ENCODE results near the gene ARHGEF12.

Gene ARHGEF12

DNA sequence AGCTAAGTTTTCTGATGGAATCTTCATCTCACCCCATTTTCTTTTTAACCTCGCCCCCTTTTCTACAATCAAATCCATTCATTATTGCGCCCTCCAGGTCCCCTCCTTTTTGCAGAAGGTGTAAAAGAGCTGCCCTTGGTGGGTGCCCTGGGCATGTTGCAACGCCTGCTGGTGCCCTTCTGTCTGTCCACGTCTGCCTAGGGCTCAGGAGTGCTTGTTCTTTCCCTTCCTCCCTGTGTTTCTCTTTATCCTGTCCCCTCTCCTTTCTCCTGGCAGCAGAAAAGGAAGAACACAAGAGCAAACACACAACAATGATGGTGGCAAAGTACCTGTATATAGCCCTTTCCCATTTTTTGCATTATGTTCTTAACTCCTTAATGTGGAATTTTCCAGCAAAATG, 17.3 kb upstream of the ARHGEF12 start:
- no peak for DNase-seq

DNA sequence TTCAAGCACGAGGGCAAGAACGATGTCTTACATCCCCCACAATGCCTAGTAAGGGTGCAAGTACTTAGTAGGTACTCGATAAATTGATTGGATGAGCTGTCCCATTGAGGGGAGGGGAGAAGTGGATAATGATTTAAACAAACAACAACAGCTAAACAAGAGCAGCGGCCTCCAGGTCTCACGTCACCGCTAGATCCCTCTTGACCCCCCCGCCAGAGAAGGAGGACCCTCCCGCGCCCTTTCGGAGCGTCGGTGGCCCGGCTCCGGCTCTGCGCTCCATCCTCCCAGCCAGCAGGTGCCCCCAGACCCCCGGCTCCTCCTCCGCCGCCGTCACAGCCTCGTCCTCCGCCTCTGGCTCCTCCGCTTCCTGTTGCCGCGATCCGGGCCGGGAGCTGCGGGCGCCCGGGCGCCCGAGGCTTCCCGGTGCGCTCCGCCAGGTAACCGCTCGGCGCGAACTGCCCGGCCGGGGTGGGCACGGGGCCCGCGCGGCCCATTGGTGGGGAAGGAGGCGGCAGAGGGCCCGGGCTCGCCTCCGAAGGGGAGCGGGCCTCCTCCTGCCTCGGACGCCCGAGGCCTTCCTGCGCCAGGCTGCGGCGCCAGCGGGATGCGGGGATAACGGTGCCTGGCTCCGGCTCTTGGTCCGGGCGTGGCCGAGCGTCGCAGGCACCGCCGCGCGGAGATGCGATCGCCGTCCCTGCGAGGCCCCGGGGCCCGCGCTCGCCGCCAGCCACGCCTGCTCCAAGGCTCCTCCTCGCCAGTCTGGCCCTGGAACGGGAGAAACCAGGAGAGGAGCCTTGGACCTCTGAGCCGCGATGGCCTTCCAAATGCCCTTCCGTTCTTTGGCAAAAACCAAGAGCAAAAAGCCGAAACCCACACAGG, 11.0 kb upstream of the ARHGEF12 start, which contains the start of gene TLCD5:
TLCD5 (plus strand) TSS at position 368 of the 879 bp plus-strand sequence. CDS start 2,143 bp downstream, outside the sequence.
- DNase-seq, result peak; percentile 61

DNA sequence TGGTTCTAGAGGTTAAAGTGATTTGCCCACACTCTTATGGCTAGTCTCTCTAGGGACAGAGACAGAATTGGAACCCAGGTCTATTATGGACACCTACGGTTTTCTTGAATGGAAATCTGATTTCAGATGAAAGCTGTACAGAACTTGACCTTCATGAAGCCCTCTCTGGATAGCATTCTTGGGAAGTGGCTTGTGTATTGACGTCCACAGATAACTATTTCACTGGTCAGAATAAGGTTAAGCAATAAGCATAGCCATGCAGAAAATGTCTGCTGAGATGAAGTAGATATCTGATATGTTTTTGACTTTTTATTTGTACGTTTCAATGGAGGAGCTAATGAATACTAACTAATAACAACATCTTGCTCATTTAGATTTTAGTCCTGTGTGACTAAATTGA, 10.0 kb upstream of the ARHGEF12 start:
- DNase-seq, result no peak

DNA sequence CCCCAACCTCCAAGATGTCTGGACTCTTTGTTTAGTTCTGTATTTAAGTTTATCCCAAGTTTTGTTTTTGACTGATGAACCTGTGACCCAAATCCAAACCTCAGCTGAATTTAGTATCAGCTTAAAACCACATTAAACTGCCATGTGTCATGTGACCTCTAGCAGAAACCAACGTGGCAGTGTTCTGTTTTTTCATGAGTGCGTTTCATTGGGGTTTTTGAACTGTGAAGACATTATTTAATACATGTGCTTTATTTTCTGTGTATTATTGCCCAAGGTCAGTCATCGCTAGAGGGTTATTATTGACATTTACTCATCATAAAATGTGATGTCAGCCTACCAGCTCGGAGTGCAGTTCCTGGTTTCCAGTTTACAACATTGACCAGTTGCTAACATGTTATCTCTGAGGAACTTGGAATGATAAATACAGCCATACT, 9.3 kb upstream of the ARHGEF12 start:
- no peak for DNase-seq

DNA sequence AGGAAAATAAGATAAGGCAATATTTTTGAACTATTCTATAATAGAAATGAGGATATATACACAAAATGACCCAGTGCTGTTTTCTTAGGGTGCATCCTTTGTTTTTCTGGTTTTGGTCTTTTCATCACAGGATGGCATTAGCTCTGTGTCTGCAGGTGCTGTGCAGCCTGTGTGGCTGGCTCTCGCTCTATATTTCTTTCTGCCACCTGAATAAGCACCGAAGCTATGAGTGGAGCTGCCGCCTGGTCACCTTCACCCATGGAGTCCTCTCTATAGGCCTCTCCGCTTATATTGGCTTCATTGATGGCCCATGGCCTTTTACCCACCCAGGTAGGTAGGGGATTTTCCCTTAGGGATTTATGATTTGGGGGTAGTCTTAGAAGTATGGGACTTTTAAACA, 8.9 kb upstream of the ARHGEF12 start:
- DNase-seq, result no peak

DNA sequence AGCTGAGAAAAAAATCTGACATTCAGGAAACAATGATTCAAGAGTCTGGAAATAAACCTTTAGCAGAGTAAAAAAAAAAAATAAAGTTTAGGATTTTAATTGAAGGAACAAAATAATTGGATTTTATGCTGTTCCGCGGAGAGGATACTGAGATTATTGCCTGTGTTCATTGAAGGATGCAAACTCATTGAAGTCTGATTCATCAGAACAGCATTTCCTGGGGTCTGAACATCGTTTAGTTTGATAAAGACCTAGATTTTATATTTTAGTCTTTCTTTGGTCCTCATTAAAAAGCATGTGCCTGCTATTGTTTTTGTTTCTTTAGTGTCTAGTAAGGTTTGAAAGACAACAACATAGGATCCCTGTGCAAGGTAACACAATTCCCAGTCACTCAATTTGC, 6.7 kb upstream of the ARHGEF12 start:
- no peak for DNase-seq

DNA sequence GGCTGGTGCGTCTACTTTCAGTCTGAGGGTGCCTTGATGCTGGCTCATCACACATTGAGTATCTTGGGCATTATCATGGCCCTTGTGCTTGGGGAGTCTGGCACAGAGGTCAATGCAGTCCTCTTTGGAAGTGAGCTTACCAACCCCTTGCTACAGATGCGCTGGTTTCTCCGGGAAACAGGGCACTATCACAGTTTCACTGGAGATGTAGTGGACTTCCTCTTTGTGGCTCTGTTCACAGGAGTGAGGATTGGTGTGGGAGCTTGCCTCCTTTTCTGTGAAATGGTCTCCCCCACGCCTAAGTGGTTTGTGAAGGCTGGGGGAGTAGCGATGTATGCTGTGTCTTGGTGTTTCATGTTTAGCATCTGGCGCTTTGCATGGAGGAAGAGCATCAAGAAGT, 6.2 kb upstream of the ARHGEF12 start:
- no peak for DNase-seq

DNA sequence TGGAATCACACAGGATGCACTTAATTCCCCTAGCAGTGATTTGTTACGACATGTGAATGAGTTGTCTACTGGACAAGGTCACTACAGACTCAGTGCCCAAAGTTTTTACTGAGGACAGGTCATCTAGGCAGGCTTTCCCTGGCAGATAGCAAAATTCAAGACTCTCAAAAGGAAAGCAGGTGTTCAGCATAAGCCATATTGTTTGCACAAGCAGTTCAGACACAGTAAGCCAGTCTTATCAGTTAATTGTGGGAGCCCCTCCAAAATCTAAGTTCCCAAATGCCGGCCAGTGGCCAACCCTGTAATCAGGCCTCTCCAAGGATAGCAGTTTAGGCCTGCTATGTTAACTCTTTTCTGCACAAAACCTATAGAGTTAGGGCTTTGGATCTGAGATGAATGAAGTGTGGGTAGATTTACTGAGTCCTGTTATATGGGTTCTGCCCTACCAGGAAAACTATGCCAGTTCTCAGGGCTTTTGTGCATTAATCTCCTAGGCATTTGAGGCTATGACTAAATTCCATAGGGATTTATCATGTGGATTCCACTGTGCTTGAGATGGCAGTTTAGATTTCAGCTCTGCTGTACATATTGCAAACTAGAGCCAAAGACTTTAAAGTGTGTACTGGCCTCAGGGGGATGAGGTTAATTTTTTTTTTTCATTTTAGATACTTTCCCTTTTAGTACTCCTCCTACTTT, 4.8 kb upstream of the ARHGEF12 start:
- no peak for DNase-seq

DNA sequence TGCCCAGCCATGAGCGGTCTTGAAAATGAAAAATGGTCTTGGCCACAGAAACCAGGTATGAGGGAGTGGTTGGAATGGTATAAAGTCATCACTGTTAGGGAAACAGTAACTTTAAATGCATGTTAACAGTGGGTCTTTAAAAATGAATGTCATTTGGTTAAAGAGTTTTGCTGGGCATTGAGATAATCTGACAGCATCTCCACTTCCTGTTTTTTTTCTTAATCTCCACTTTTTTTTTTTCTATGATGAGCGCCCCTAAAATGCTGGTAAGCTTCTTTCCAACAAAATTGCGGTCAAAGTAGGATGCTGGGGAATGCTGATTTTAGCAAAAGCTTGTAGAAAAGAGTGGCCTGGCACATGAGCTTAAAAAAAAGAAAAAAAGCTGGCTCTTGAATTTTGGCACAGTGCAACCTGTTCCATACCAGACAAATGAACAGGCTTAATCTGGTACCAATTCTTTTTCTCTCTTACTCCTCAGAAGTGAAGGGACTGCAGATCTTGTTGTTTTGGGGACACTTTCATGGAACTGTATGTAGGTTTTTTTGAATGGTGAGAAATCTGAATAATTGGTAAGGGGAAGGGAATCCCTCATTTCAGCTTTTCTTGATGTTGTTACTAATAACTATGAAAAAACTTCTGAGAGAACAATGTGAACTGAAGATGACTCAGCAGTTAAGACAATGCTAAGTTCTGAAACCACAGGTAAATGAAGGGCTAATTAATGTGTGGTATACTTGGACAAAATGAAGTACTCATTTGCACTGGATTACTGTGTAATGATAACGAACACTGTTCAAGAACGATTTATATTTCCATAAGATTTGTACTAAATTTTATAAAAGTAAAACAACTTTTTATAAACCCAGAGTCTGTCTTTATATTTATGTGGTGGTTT, 3.1 kb upstream of the ARHGEF12 start:
- no peak for DNase-seq

DNA sequence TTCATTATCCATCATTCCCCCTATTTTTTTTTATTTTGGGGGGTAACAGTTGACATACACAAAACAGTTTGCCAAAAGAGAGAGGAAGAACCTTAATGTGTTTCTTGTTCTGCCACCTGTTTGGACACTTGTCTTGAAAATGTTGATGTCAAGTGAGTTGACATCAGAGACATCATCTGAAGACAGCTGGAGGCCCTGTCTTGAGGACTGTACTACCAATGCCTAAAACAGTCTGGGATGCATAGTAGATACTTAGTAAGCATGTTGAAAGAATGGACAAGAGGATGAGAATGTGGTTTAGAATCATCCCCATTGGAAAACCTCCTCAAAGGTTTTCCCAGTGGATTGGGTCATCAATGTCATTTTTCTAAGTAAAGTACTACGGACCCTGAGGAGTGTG, 2.4 kb upstream of the ARHGEF12 start:
- DNase-seq, result no peak

DNA sequence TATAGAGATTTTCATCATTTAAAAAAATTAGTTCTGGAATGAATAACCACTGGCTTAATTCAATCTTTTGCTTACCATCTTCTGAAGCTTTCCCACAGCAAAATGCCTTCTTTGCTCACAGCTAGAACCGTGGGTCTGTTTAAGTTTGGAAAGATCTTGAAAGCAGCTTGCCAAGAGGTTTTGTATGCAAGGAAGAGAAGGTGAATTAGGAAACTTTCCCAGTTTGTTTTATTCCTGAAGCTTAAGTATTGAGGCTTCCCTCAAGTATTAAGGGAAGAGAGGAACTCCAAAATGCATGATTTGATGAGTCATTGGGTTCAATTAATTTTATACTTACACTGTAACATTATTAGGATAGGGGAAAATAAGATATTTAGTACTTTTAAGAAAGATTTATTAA, 1.9 kb upstream of the ARHGEF12 start:
- DNase-seq, result no peak

DNA sequence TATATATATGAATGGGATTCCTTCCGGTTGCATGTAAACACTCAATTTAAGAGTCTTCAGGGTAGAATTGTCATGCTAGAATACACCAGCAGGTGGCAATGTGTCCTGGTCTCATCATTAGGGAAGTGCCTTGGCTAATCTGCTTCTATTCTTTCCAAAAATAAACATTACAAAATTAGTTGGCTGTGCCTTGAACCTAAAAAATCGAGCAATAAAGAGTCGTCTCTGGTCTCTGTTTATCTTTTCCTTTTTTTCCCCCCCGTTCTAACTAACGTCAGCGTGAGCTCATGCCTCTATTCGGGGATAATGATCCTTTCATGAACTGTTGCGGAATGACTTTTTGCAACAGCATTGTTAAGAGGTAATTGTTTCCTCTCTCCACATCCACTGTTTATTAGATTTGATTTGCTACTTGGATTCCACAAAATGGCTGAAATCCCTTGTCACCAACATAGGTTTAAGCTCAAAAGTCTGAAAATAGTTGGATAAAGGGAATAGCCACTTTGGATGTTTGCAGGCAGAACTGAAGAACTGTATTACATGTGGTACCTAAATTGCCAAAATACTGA, 1.2 kb upstream of the ARHGEF12 start:
- peak; percentile 55 for DNase-seq

DNA sequence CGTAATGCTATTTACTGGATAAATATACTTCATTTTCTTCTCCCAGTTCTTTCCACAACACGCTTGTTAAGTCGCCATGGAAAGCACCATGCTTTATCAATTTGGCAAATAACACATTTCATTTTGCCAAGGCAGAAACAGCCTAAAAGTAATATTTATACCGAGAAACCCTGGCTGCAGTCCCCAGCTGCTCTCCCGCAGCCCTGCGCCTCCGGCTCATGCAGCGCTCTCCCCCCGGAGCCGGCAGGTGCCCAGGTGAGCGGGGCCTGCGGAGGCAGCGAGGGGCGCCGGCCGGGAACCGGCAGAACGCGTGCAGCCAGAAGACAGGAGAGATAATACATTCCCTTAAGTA, 681 bp upstream of the ARHGEF12 start:
- no peak for DNase-seq

DNA sequence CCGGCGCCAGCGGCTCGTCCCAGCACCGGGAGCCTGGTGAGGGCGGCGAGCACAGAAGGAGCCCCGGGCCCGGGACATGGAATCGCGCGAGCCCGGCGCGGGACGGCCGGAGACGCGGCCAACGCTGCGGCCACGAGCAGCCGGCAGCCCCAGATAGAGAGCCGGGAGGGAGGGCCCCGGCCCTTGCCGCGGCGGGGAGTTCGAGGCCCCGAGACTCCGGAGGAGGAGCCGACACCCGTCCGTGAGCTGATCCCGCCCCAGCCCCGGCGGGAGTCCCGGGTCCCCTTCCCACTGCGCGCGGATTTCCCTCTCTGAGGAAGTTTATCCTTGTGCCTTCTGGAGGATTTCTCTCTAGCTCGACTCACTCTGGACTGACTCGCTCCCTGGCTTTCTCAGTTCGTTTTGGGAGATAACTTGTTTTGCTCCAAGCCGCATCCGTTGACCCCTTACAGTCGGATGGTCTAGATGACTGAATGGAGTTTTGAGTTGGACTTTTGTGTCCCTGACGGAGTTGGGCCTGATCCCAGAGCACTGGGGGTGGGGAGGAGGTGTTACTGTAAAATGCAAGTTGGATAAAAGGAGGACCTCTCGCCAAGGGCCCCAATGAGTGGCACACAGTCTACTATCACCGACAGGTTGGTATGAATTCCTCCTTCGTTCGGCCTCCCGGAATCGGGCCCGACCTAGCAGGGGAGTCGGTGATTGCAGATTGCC, 585 bp downstream of the ARHGEF12 start:
- no peak for DNase-seq

DNA sequence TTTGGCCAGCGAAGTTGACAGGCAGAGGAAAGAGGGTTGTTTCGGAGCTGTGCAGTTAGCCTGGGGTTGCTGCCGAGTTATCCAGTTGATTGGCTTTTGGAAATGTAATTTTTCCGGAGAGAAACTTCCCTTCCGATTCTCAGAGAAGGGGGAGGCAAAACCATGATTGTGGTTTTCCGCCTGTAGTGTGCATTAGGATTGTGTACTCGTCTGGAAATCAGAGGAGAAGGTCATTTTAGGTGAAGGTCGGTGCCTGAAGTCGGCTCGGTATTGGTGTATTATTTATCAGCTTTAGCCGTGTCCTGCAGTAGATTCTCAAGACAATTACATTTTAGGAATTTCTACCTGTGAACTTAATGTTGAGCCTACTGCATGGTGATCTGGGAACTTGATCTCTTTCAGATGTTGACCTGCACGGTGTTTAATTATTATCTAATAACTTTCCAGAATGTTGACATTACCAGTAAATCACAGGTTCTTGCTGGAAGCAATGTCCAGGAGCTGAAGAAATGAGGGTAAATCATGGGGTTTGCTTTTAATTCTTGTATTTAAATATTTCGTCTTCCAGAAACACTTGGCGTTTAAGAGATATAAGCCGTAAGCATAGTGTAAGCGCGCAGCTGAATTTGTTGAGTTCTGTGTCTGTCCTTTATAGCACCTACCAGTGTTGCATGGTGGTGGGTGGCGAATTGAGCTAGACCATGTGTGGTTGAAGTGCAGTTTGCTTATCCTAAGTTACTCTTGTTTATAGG, 1.3 kb downstream of the ARHGEF12 start:
- DNase-seq, result no peak

DNA sequence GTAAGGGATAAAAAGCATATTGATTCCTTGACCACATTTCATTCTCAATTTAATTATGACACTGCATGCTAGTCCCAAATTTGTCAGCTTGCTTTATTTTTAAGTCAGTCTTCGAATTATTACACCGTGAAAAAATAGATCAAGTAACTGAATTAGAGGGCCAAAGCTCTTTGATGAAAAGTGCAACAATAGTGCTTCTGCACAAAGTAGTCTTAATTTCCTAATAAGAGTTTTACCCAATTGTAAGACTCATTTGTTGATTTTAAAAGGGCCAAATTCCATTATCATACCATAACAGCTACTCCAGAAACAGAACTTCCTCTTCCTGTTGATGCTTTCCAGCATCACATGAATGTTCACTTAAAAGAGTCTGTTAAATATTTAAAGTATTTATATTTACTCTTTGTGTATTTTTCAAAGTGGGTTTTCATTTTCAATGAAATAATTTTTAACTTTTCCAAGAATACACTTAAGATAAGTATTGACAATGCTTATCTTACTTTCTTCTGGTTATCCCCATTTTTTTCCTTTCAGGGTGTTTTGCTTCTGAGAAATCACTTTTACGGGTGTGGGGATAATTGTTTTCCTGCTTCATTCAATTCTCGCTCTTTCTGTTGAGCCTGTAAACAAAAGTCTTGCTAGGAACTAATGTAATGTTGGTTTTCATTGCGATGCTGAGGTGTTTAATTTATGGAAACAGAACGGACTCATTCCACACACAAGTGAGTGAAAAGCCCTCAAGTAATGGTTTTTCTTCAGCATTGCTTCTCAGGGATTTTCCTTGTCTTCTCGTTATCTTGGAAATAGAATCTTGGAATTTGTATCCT, 2.1 kb downstream of the ARHGEF12 start:
- no peak for DNase-seq

DNA sequence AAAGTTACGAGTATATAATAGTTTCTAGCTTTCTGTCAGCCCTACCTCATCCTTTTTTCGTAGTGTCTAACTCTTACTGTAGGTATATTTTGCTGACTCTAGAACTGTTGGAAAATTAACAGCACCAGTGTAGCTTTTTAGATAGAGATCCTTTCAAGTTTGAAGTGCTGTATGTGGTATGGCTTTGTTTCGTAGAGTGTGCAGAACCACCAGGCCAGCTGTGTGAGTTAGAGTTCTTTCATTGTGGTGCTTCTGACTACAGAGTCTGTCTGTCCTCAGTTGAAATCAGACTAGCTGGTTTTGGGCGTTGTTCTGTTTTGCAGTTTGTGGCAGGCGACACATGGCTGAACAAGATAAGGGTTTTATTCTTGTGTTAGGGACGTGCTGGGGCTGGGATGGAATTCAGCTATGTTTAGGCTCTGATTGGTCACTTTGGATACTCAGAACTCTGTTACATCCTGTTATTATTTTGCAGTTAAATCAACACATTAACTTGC, 3.2 kb downstream of the ARHGEF12 start:
- no peak for DNase-seq

DNA sequence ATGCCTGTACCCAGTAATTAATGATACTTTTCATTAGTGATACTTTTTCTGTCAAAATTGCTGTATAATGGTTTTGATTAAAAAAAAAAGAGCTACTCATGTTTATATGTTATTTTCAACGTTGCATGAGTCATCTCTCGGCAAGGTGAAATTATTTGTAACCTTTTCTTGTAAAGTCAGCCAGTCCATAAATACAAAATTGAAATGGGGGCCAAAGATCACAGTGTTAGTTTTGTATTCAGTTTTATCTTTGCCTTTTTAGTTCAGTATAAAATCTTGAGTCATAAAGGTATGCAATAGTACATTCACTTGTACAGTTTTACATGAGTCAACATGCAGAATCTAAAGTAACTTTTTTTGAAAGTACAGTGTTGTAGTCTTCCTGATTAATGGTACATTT, 4.3 kb downstream of the ARHGEF12 start:
- no peak for DNase-seq

DNA sequence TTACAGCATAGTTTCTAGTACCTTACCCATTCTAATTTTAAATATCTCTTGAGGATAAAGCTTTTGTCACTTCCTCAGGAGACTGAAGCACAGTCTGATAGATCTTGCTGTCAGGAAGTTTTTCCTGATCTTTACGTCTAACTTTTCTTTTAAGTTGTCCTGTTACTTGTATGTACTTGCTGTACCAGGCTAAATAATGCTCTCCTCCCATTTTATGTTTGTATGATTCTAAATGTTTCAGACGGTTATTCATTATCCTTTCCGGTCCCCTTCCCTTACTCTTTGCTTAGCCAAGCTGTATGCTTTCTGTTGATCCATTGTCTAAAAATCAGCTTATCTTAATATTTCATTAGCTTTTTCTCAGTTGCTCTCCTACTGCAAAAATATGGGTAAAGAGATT, 6.0 kb downstream of the ARHGEF12 start:
- no peak for DNase-seq

DNA sequence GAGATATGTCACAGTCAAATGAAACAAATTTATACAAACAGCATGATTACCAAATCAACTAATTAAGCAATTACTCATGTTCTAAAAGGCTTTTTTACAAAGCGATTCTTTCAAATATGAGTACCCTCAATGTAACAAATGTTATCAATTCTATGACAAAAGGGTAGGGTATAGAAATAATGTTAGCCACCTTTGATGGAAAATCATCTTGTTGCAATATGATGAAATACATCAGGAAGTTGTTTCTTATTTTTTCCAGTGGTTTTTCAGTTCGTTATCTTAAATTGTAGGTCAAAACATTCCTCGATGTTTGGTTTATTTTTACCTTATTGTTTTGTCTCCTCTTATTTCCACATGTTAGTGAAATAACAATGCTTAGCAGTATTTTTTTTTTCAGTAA, 6.5 kb downstream of the ARHGEF12 start:
- no peak for DNase-seq

Measured in DMS153 (cell line).